NCI-H2081 treated with DMSO at 0.1 percent for 48 hours (cell line): ENCODE data around the gene SDF2L1.
A peak's percentile ranks its signal among the peaks of the same experiment; 100 is the strongest.
"Not testable (repeated sequence)": the region's sequence is repeated elsewhere in the genome, so short reads cannot be mapped to it uniquely, and the experiment has no call there.

ENCODE experiments used
- DNase-seq: peaks from one replicate; lab custom pipeline; 2025; lab: John Stamatoyannopoulos, UW

The SDF2L1 gene

GRCh38 chr22:21636629-21637218, 5.4 kb upstream of the SDF2L1 start:
- no peak for DNase-seq

GRCh38 chr22:21637450-21637849, 4.7 kb upstream of the SDF2L1 start:
- DNase-seq, result not testable (repeated sequence)

GRCh38 chr22:21639359-21639758, 2.7 kb upstream of the SDF2L1 start:
- no peak for DNase-seq

- no peak for DNase-seq
Observed at GRCh38 chr22:21640810-21641209, 1.3 kb upstream of the SDF2L1 start.

GRCh38 chr22:21641417-21641788, 699 bp upstream of the SDF2L1 start:
- no peak for DNase-seq

- peak; percentile 33 for DNase-seq
Observed at GRCh38 chr22:21642584-21643448, 714 bp downstream of the SDF2L1 start.

- DNase-seq, result no peak
Observed at GRCh38 chr22:21643533-21644357, 1.6 kb downstream of the SDF2L1 start.

GRCh38 chr22:21645513-21645912, 3.4 kb downstream of the SDF2L1 start:
- not testable (repeated sequence) for DNase-seq

GRCh38 chr22:21646608-21647590, 4.8 kb downstream of the SDF2L1 start:
- DNase-seq, result no peak

- DNase-seq, result no peak
Observed at GRCh38 chr22:21650280-21650679, 8.2 kb downstream of the SDF2L1 start.

- DNase-seq, result no peak
Observed at GRCh38 chr22:21650823-21651520, 8.9 kb downstream of the SDF2L1 start.

- DNase-seq, result no peak
Observed at GRCh38 chr22:21651521-21652009, 9.5 kb downstream of the SDF2L1 start.

GRCh38 chr22:21652010-21652546, 10.0 kb downstream of the SDF2L1 start:
- peak; percentile 35 for DNase-seq

GRCh38 chr22:21652547-21653545, 10.7 kb downstream of the SDF2L1 start:
- DNase-seq, result no peak

GRCh38 chr22:21657020-21657359, 14.9 kb downstream of the SDF2L1 start:
- no peak for DNase-seq

- DNase-seq, result no peak
Observed at GRCh38 chr22:21657360-21658032, 15.4 kb downstream of the SDF2L1 start.

- DNase-seq, result no peak
Observed at GRCh38 chr22:21659864-21660525, 17.9 kb downstream of the SDF2L1 start.

- no peak for DNase-seq
Observed at GRCh38 chr22:21660904-21661303, 18.8 kb downstream of the SDF2L1 start.
